Suprapubic skin (tissue), 4 donors: Measurements from ENCODE around the gene COQ8A. TPM values are rescaled to one million over a fixed set of nuclear protein-coding genes. Genes with fewer than 3 reads are reported as not detected.

Experiments used
- DNase-seq, 2 donors: peaks; one replicate each; pipeline ENCODE4 v3.0.0-alpha.2; 2019; ENCODE audit warnings: low spot score in 2 of 2
- H3K27ac ChIP-seq: fragments of 200-600 bp; sonication (generic); one replicate; pipeline ENCODE4 v1.5.1; 2019
- H3K27me3 ChIP-seq: fragments of 200-600 bp; sonication (generic); one replicate; pipeline ENCODE4 v1.5.1; 2019
- H3K36me3 ChIP-seq: fragments of 200-600 bp; sonication (generic); one replicate; pipeline ENCODE4 v1.5.1; 2019
- H3K4me1 ChIP-seq: fragments of 200-600 bp; sonication (generic); one replicate; pipeline ENCODE4 v1.5.1; 2019
- H3K4me3 ChIP-seq: fragments of 200-600 bp; sonication (generic); one replicate; pipeline ENCODE4 v1.5.1; 2019; ENCODE audit warnings: mild to moderate bottlenecking
- H3K9me3 ChIP-seq: fragments of 200-600 bp; sonication (generic); one replicate; pipeline ENCODE4 v1.5.1; 2019
- EP300 ChIP-seq: sonication (generic); formaldehyde crosslinking; IDR thresholded peaks from one replicate; pipeline ENCODE4 v1.6.1; 2017; ENCODE audit warnings: antibody characterized with exemption
- POLR2A ChIP-seq, 2 donors: fragments of 450-650 bp; IDR thresholded peaks; one replicate each; pipeline ENCODE4 v1.6.1; 2017; ENCODE audit warnings: antibody characterized with exemption in 2 of 2, mild to moderate bottlenecking in 2 of 2, moderate library complexity in 2 of 2
- POLR2AphosphoS5 ChIP-seq, 3 donors: sonication (generic); formaldehyde crosslinking; IDR thresholded peaks; one replicate each; pipeline ENCODE4 v1.6.1; 2017; ENCODE audit warnings: antibody characterized with exemption in 3 of 3
- WGBS: methylation state at CpG from one replicate; pipeline ENCODE4 v1.1.5; 2018; 5-methylcytosine and 5-hydroxymethylcytosine counted together
- total RNA-seq, 4 donors: library from RNA; depleted of rRNA; stranded (reverse); fragments of >200 nt; gene quantifications; one replicate each; pipeline ENCODE4 v1.1.0, GENCODE V29; 2016
- TF ChIP-seq, protein P1 (sequence below), 2 donors: fragments of 200-600 bp in 1 of 2; fragments of 450-650 bp in 1 of 2; sonication (generic) in 1 of 2; IDR thresholded peaks; one replicate each; pipeline ENCODE4 v1.5.1; 2016 to 2019; ENCODE audit warnings: antibody characterized with exemption in 2 of 2, mild to moderate bottlenecking in 1 of 2, moderate library complexity in 1 of 2

Gene COQ8A
- total RNA-seq, 4 donors from 2014 or later, result 41.9 to 113 (median 59.8) TPM

DNA sequence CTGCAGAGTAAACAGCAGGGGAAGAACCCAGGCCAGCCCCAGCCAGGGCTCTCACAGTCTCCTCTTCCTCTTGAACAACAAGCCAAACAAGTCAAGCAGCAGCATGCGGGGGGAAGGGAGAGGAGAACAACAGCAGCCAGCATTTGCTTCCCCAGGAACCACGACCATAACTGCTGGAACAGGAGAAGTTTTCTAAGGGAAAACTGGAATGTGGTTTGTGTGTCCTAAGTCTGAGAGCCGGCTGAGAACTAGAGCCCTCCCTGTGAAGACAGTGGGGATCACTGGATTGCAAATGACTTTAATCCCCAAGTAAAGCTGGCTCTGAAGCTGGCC lies 48.2 kb downstream of the COQ8A start:
- TF ChIP-seq EP300 (no peak), POLR2AphosphoS5 (IDR thresholded peaks at IDR 0.05) (no peak), POLR2A (IDR thresholded peaks at IDR 0.05) (no peak)
- TF ChIP-seq, protein P1, sequence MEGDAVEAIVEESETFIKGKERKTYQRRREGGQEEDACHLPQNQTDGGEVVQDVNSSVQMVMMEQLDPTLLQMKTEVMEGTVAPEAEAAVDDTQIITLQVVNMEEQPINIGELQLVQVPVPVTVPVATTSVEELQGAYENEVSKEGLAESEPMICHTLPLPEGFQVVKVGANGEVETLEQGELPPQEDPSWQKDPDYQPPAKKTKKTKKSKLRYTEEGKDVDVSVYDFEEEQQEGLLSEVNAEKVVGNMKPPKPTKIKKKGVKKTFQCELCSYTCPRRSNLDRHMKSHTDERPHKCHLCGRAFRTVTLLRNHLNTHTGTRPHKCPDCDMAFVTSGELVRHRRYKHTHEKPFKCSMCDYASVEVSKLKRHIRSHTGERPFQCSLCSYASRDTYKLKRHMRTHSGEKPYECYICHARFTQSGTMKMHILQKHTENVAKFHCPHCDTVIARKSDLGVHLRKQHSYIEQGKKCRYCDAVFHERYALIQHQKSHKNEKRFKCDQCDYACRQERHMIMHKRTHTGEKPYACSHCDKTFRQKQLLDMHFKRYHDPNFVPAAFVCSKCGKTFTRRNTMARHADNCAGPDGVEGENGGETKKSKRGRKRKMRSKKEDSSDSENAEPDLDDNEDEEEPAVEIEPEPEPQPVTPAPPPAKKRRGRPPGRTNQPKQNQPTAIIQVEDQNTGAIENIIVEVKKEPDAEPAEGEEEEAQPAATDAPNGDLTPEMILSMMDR (IDR thresholded peaks at IDR 0.05), result no peak
- H3K27ac ChIP-seq, result peak overlapping the region; percentile 38
- H3K4me3 ChIP-seq, result no peak overlapping the region
- H3K9me3 ChIP-seq, result no peaks in the 10 kb centered on the region
- no peak for DNase-seq
- no peaks in the 10 kb centered on the region for H3K27me3 ChIP-seq
- WGBS, result 48% methylated on average over 3 of the region's 3 CpGs
- peaks cover 42% of the 10 kb centered on the region for H3K36me3 ChIP-seq
- H3K4me1 ChIP-seq, result peaks cover 21% of the 10 kb centered on the region

DNA sequence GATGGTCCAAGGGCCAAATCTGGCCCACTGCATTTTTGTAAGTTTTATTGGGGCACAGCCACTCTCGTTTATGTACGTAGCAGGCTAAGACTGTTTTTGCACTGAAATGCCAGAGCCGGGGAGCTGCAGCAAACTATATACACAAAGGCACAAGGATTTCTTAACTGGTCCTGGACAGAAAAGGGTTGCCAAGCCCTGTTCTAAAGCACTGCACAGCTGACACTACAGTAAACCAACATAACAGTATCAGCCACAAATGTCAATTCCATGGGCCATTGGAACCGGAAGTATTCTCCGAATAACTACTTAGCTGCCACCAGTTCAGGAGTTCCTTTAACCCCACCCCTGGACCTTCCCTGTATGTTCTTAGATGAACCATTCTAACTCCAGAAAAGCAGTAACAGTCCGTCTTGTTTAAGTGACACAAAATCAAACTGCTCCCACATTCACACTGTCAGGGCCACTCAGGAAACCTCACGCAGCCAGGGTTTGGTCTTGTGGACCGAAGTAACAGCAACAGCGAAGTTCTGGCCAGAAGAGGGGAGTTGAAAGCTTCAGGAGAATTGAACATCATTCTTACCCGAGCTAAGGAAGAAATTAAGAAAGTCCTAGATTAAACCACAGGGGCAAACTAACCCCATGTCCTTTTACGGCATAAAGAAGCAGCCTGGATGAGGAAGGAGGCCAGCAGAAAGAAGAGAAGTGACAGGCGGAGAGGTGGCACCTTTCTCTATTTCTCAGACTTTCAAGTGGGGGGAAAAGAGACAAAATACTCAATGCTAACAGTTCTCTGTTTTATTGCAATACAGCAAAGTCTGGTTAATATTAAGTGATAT lies 49.2 kb downstream of the COQ8A start:
- no peaks in the 10 kb centered on the region for H3K9me3 ChIP-seq
- H3K4me1 ChIP-seq, result peaks cover 21% of the 10 kb centered on the region
- peak overlapping the region; percentile 38 for H3K27ac ChIP-seq
- peaks cover 34% of the 10 kb centered on the region for H3K36me3 ChIP-seq
- TF ChIP-seq EP300 (no peak), POLR2A (IDR thresholded peaks at IDR 0.05) (no peak), POLR2AphosphoS5 (IDR thresholded peaks at IDR 0.05) (no peak)
- TF ChIP-seq, protein P1 (IDR thresholded peaks at IDR 0.05), result no peak
- WGBS, result 78% methylated on average over 12 of the region's 12 CpGs
- no peak overlapping the region for H3K4me3 ChIP-seq
- no peaks in the 10 kb centered on the region for H3K27me3 ChIP-seq
- no peak for DNase-seq

DNA sequence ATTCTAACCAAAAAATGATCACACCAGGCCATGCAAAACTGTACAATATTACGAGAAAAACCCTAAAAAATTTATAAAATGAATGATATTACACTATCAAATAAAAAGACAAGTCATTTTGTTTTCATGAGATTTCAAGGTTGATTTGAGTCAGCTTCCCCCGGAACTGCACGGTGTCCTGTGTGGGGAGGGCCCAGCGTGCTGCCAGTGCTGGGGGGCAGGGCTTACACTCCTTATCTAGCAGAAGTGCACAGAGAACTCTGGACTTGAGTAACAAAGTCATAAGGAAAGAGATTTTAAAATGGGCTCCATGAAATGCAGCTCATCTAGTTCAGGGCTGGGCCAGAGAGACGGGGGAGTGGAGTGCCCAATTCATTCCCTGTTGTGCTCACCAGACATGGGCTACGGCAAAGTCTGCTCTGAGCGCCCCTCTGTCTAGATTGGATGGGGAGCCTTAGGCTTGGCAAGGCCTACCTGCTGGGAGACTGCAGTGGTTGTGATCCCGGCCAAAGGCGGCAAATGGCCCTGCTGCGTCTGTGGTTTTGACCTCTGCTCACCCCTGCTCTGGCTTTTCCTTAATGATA lies 50.1 kb downstream of the COQ8A start:
- peaks cover 21% of the 10 kb centered on the region for H3K4me1 ChIP-seq
- TF ChIP-seq POLR2AphosphoS5 (IDR thresholded peaks at IDR 0.05), result no peak
- TF ChIP-seq EP300, result no peak
- no peak overlapping the region for H3K27ac ChIP-seq
- H3K4me3 ChIP-seq, result no peak overlapping the region
- H3K27me3 ChIP-seq, result no peaks in the 10 kb centered on the region
- no peaks in the 10 kb centered on the region for H3K9me3 ChIP-seq
- DNase-seq, result no peak
- H3K36me3 ChIP-seq, result peaks cover 24% of the 10 kb centered on the region
- 76% methylated on average over 10 of the region's 10 CpGs for WGBS

DNA sequence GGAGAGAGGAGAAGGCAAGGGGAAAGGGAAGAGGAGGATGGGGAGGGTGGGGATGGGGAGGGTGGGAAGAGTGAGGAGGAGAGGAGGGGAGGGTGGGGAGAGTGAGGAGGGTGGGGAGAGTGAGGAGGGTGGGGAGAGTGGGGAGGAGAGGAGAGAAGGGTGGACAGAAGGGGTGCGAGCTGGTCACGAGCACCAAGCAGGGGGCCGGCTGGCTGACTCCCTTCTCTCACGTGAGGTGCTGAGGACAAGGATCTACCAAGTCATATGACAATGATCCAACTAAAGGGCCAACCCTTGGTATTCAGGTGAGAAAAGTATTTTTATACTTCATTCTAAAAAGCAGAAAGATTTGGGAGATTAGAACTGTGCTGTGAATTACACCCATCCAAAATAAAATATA lies 51.8 kb downstream of the COQ8A start:
- TF ChIP-seq EP300 (no peak), POLR2AphosphoS5 (IDR thresholded peaks at IDR 0.05) (no peak), POLR2A (IDR thresholded peaks at IDR 0.05) (no peak)
- TF ChIP-seq, protein P1 (IDR thresholded peaks at IDR 0.05), result no peak
- Histone ChIP-seq H3K27me3 (no peaks in the 10 kb centered on the region), H3K4me3 (no peak overlapping the region), H3K4me1 (peaks cover 21% of the 10 kb centered on the region), H3K27ac (no peak overlapping the region), H3K36me3 (peaks cover 9% of the 10 kb centered on the region), H3K9me3 (no peaks in the 10 kb centered on the region)
- 91% methylated on average over 4 of the region's 4 CpGs for WGBS
- no peak for DNase-seq

DNA sequence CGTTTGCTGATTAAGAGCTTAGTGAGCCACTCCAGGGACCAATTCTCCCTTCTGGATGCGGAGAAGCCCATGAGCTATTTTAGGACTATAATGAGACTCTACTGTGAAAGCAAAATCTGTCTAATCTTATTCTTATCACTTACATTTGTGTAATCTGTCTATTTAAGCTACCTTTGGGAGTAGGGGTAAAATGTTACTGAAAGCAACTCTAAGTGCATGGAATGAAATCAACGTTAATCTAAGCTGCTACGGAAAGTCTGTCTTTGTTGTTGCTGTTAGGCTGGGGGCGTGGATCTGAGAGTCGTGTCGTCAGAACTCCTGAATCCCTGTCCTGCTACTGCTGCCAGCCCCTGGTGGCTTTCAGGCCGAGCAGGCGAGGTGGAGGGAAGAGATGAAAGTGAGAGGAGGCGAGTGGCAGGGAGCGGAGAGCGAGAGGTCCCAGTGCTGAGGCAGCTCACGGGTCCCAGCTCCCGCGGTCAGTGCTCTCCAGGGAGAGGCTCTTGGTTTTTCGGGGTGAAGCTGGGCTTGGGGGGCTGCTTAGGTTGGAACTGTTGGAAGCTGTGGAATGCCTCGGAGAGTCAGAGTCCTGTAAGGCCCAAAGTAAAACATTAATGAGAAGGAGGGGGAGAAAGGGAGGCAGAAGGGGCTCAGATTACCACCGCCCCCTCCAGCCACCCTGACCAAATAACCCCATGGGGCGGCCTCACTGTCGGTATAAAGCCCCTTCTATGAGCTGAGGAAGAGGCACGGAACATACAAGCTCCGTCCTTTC lies 53.9 kb downstream of the COQ8A start:
- Histone ChIP-seq H3K27ac (no peak overlapping the region), H3K36me3 (no peaks in the 10 kb centered on the region), H3K27me3 (no peaks in the 10 kb centered on the region), H3K4me3 (no peak overlapping the region), H3K4me1 (peaks cover 11% of the 10 kb centered on the region), H3K9me3 (no peaks in the 10 kb centered on the region)
- no peak for DNase-seq
- WGBS, result 77% methylated on average over 22 of the region's 22 CpGs
- TF ChIP-seq POLR2A (IDR thresholded peaks at IDR 0.05) (no peak), POLR2AphosphoS5 (IDR thresholded peaks at IDR 0.05) (no peak), EP300 (no peak)
- TF ChIP-seq, protein P1 (IDR thresholded peaks at IDR 0.05), result no peak
